Activated T-cell treated with anti-CD3 and anti-CD28 coated beads, Interleukin-2, amount 50 U/mL, for 72 hours (primary cell): ENCODE measurements around the gene PVALEF. TPM values are rescaled to one million over a fixed set of nuclear protein-coding genes. Genes with fewer than 3 reads are reported as not detected.

Experiments used
- ATAC-seq, 2 donors: fragments of 150-1000 bp; cut with Tn5 transposase; replicated peaks in 1 of 2; 2 replicates each; pipeline ENCODE4 v1.10.0; 2021; ENCODE audit warnings: moderate library complexity in 2 of 2, mild to moderate bottlenecking in 1 of 2
- DNase-seq, 2 donors: peaks; one replicate each; pipeline ENCODE4 v3.0.0; 2021 to 2022; ENCODE audit warnings: mixed read lengths in 1 of 2
- H3K27ac Mint-ChIP-seq: one replicate; pipeline ENCODE4 v1.8.0; 2022; ENCODE audit warnings: mild to moderate bottlenecking, moderate library complexity, mixed read lengths
- H3K27me3 Mint-ChIP-seq: one replicate; pipeline ENCODE4 v1.8.0; 2022; ENCODE audit warnings: low read depth, mixed read lengths
- H3K36me3 Mint-ChIP-seq, 2 donors: one replicate each; pipeline ENCODE4 v1.8.0; 2022; ENCODE audit warnings: mixed read lengths in 2 of 2, mild to moderate bottlenecking in 1 of 2; ENCODE audit not compliant: insufficient read depth in 2 of 2
- H3K4me1 Mint-ChIP-seq: one replicate; pipeline ENCODE4 v1.8.0; 2022; ENCODE audit warnings: low read depth, mixed read lengths
- H3K4me3 Mint-ChIP-seq, 2 donors: one replicate each; pipeline ENCODE4 v1.8.0; 2022; ENCODE audit warnings: mild to moderate bottlenecking in 2 of 2, mixed read lengths in 2 of 2, moderate library complexity in 2 of 2
- H3K9me3 Mint-ChIP-seq, 2 donors: one replicate each; pipeline ENCODE4 v1.8.0; 2022; ENCODE audit warnings: mixed read lengths in 2 of 2
- total RNA-seq, 2 donors: library from RNA; stranded (reverse); gene quantifications; one replicate each; pipeline ENCODE4 v1.2.3, GENCODE V29; 2022

The PVALEF gene
- total RNA-seq, 2 donors from 2014 or later = not detected

DNA sequence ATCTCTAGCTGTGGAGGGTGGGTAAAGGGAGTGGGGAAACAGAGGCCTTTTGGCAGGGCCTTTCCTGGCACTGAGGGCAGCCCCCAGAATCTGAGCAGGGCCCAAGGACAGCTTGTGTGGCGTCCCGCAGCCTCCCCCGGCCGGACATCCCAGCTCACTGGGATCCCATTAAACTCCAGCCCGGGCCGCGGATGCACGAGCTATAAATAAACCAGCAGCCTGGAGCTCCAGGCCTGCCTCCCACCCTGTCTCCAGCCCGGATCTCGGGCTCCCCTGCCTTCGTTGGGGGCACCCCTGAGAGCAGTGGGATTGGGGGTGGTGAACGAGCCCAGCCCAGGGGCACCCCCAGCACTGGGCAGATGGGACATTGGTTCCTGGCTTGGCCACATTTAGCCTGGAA, 14.6 kb downstream of the PVALEF start:
- H3K27me3 Mint-ChIP-seq = no peaks in the 10 kb centered on the region
- no peak overlapping the region for H3K27ac Mint-ChIP-seq
- no peaks in the 10 kb centered on the region for H3K4me1 Mint-ChIP-seq
- no peak overlapping the region for H3K4me3 Mint-ChIP-seq
- ATAC-seq (no peak), DNase-seq (no peak)
- H3K9me3 Mint-ChIP-seq = peaks cover 0 to 3% of the 10 kb centered on the region in 2 donors
- no peaks in the 10 kb centered on the region for H3K36me3 Mint-ChIP-seq

DNA sequence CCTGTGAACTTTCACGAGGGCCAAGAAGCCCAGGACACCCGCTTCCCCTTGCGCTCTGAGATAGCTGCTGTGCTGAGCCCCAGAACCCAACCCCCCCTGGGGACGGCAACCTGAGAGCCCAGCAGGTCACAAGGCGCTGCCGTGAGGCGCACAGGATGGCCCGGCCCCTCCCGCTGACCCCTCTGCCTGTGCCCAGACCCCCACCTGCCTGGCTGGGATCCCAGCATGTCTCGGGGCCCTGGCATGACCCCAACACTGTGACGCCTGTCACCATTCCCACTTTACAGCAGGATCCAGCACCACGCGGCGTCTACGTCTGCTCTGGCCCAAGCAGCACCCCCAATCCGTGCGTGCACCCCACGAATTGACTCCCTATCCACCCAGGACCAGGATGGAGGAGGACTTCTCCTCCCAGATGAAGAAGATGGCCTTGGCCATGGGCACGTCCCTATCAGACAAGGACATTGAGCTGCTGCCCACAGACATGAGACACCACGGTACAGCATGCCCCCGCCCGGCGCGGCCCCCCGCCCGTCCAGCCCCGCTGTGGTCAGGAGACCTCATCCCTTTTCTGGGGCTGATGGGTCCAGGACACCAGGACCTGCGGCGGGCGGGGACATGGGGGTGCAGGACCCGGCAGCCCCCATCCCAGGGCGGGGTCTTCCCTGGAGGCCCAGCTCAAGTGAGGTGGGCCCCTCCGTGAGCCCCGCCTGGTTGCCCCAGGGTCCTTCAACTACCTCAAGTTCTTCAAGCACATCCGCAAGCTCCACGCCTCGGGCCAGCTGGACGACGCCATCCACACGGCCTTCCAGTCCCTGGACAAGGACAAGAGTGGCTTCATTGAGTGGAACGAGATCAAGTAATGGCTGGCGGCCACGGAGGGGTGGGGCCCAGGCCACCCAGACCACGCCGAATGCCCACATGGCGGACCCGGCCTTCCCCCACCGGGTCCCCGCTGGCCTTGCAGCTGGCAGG, 15.8 kb downstream of the PVALEF start:
- Mint-ChIP-seq H3K4me1 (no peaks in the 10 kb centered on the region), H3K27me3 (no peaks in the 10 kb centered on the region), H3K4me3 (no peak overlapping the region), H3K27ac (no peak overlapping the region), H3K9me3 (no peaks in the 10 kb centered on the region), H3K36me3 (no peaks in the 10 kb centered on the region)
- ATAC-seq (no peak), DNase-seq (no peak)

DNA sequence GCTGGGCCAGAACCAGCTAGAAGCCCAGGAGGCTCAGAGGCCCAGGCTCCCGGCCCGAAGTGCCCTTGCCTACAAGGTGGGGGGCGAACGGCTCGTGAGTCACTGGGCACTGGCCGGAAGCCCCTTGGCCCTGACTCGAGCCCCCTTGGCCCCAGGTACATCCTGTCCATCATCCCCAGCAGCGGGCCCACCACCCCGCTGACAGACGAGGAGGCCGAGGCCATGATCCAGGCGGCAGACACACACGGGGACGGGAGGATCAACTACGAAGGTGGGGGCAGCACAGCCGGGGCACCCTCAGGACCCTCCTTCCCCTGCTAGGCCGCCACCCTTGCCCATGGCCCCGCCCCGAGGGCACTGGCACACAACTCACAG, 16.5 kb downstream of the PVALEF start:
- no peak for DNase-seq
- Mint-ChIP-seq H3K27me3 (no peaks in the 10 kb centered on the region), H3K27ac (no peak overlapping the region), H3K4me1 (no peaks in the 10 kb centered on the region), H3K9me3 (no peaks in the 10 kb centered on the region), H3K4me3 (no peak overlapping the region), H3K36me3 (no peaks in the 10 kb centered on the region)
- no peak for ATAC-seq

DNA sequence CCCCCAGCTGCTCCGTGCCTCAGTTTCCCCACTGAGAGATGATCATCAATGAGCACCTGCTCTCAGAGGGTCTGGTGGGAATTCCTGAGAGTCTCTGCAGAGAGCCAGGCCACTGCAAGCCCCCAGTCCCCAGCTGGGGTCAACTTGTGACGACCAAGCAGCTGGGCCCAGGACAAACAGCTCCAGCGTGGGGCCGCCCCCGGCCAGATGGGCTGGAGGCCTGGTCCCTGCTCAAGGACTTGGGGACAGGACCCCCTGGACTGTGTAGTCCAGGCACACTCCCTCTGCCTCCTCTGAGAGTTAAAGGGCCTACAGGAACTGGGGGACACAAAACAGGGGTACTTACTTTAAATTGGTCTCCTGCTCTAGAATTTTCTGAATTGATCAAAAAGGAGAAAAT, 17.3 kb downstream of the PVALEF start:
- Mint-ChIP-seq H3K4me1 (no peaks in the 10 kb centered on the region), H3K9me3 (no peaks in the 10 kb centered on the region), H3K4me3 (no peak overlapping the region), H3K27ac (no peak overlapping the region), H3K27me3 (no peaks in the 10 kb centered on the region), H3K36me3 (no peaks in the 10 kb centered on the region)
- DNase-seq (no peak), ATAC-seq (no peak)

DNA sequence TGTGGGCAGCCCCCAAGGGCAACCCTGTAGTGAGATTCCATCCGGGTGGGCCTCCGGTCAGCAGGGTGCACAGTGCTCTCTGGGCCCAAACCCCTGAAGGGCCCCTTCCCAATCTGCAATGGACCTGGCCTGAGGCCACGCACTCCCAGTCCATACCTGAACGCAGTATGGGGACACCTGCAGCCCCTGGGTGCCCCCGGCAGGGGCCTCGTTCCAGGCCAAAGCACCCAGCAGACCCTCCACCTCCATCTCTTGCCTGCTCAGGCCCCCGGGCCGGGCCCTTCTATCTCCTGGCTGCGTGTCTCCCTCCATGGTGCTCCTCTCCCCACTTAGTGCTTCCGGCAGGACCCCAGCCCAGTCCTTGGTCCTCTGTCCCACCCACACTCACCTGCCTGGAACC, 18.0 kb downstream of the PVALEF start:
- Mint-ChIP-seq H3K9me3 (no peaks in the 10 kb centered on the region), H3K4me1 (no peaks in the 10 kb centered on the region), H3K4me3 (no peak overlapping the region), H3K27ac (no peak overlapping the region), H3K27me3 (no peaks in the 10 kb centered on the region), H3K36me3 (no peaks in the 10 kb centered on the region)
- ATAC-seq (no peak), DNase-seq (no peak)

DNA sequence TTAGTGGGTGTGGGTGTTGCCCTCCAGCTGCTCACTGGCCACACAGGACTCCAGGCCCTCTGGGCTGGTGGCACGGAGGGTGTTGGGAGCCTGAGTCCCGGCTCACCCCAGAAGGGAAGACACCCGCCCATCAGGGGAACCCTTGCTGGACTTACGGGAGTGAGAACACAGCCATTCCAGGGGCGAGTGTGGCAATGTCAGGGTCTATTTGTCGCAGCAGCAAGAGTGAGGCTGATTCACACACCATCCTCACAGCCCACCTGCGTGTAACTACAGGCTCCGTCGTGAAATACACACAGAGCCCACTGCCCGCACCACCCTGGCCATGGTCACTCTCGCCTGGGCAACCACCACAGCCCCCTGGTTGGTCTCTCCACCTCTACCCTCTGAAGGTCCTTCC, 18.5 kb downstream of the PVALEF start:
- Mint-ChIP-seq H3K27ac (no peak overlapping the region), H3K4me1 (no peaks in the 10 kb centered on the region), H3K36me3 (no peaks in the 10 kb centered on the region), H3K27me3 (no peaks in the 10 kb centered on the region), H3K4me3 (no peak overlapping the region), H3K9me3 (no peaks in the 10 kb centered on the region)
- DNase-seq = no peak
- no peak for ATAC-seq

DNA sequence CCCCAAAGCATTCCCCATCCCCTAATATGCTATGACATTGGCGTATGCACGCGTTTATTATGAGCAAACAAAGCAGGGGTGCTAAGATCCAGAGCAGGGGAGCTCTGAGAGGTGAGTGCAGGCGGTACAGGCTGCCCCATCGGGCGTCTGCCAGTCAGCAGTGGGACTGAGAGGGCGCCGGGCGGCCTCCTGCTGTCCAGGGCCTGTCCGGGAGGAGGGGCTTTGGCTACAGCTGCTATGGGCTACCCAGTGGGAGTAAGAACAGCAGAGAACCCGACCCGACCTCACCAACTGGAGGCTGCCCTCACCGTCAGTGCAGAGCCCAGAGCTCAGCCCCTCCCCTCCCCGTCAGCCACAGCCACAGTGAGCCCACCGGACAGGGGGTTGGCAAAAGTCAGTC, 19.2 kb downstream of the PVALEF start:
- DNase-seq = no peak

DNA sequence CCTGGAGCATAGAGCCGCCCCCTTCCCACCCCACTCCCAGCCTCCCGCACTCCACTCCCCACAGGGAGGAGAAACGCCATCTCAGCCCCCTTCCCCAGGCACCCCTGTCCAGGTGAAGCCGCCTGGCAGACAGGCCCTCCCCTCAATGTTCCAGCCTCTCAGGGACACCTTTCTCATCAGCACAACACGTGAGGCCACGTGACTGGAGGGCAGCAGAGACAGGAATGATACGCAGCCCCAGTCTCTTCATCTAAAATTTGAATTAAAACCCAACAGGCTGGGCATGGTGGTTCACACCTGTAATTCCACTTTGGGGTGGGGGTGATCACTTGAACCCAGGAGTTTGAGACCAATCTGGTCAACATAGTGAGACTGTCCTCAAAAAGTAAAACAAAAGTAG, 20.9 kb downstream of the PVALEF start:
- DNase-seq = no peak
- H3K4me3 Mint-ChIP-seq = no peak overlapping the region
- H3K9me3 Mint-ChIP-seq = no peaks in the 10 kb centered on the region
- no peaks in the 10 kb centered on the region for H3K27me3 Mint-ChIP-seq
- no peaks in the 10 kb centered on the region for H3K36me3 Mint-ChIP-seq
- no peak for ATAC-seq
- H3K4me1 Mint-ChIP-seq = no peaks in the 10 kb centered on the region
- no peak overlapping the region for H3K27ac Mint-ChIP-seq

More for the DNA sequence above, 19.2 kb downstream of the PVALEF start:
- Mint-ChIP-seq H3K27ac (no peak overlapping the region), H3K9me3 (no peaks in the 10 kb centered on the region), H3K36me3 (no peaks in the 10 kb centered on the region), H3K4me3 (no peak overlapping the region), H3K4me1 (no peaks in the 10 kb centered on the region), H3K27me3 (no peaks in the 10 kb centered on the region)
- ATAC-seq = no peak

DNA sequence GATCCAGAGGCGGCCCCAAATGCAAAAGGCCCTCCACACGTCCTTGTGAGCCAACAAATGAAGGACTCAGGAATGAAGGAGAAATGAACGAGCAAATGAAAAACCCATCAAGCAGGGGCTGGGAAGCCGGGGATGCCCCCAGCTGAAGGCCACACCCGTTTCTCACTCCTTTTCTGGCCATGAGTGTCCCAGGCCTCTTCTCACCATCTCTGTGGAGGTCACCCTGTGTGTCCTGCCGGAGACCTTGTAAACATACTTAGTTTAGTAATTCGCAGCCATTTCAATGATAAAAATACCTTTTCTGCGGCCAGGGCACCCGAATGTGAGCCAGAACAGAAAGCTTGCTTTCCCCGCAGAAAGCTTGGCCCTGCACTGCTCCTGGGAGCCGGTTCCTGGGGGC, 21.8 kb downstream of the PVALEF start:
- DNase-seq (no peak), ATAC-seq (no peak)
- Mint-ChIP-seq H3K36me3 (no peaks in the 10 kb centered on the region), H3K9me3 (no peaks in the 10 kb centered on the region), H3K27ac (no peak overlapping the region), H3K4me1 (no peaks in the 10 kb centered on the region), H3K27me3 (no peaks in the 10 kb centered on the region), H3K4me3 (no peak overlapping the region)

DNA sequence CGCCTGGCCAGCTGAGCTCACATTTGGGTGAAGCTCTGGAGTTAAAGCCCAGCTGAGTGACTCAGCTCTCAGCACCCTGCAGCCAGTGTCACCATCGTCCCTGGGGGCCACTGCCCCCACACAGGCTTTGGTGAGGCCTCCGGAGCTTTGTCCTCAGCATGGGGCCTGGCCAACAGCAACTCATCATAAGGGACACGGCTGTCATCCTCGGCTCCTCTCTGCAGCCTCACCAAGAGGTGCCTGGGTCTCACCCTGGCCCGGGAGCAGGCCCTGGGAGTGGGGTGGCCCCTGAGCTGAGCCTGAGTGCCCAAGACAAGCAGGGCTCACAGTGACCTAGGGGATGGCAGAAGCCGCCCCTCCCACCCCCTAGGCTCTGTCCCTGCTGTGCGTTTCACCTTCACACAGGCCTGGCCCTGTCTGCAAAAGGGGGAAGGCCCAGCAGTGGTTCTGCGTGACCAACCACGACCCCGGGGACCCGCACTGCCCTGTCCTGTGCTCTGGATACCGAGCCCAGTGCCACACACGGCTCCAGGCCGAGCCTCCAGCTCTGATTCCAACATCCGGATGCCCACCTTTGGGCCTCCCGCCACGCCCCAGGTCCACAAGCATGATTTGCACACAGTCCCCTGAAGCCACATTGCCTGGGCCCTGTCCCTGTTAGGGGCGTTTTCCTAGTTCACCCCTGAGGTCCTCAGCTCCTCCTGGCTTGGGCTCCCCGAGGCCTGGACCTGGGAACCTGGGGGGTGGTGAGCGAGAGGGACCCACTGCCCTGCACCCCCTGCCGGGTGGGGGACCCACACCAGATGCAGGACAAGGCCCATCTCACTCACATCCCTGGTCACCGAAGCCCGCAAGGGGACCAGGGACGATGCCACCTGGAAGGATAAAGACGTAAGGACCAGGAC, 22.5 kb downstream of the PVALEF start:
- ATAC-seq (no peak), DNase-seq (no peak)
- Mint-ChIP-seq H3K9me3 (no peaks in the 10 kb centered on the region), H3K4me1 (no peaks in the 10 kb centered on the region), H3K4me3 (no peak overlapping the region), H3K27ac (no peak overlapping the region), H3K36me3 (no peaks in the 10 kb centered on the region), H3K27me3 (no peaks in the 10 kb centered on the region)

DNA sequence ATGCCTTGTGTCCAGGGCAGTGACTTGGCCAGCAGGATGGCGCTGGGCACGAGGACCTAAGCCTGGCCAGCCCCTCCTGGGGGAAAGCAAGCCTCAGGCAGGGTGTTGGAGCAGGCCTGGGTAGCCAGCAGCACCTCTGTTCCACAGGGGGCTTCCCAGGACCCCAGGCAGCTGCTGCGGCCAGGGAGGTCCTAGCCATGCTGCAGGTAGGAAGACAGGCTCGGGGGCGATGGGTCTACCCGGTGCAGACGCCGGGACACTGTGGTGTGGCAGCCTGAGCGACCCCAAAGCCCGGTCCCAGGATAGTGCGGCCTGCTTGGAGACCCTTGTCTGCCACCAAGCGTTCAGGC, 23.2 kb downstream of the PVALEF start:
- no peaks in the 10 kb centered on the region for H3K36me3 Mint-ChIP-seq
- H3K27ac Mint-ChIP-seq = no peak overlapping the region
- H3K9me3 Mint-ChIP-seq = no peaks in the 10 kb centered on the region
- ATAC-seq (no peak), DNase-seq (no peak)
- no peaks in the 10 kb centered on the region for H3K4me1 Mint-ChIP-seq
- no peak overlapping the region for H3K4me3 Mint-ChIP-seq
- H3K27me3 Mint-ChIP-seq = no peaks in the 10 kb centered on the region

DNA sequence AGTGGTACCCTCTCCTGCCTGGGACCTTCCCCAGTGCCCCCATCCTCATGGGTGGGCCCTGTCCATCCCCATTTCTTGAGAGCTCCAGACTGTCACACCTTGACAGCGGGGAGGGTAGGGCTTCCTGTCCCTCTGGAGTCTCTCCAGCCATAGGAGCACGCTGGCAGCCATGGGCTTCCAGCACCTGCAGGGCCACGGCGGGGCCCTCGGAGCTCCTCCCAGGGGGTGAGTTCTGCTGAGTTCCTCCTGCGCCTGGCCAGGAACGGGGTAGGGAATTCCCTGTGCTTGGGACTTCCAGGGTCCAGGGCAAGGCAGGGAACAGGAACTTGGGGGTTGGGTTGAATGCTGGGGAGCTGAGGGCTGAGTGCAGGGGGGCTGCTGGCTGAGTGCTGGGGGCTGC, 23.7 kb downstream of the PVALEF start:
- Mint-ChIP-seq H3K27me3 (no peaks in the 10 kb centered on the region), H3K4me1 (no peaks in the 10 kb centered on the region), H3K9me3 (no peaks in the 10 kb centered on the region), H3K27ac (no peak overlapping the region), H3K36me3 (no peaks in the 10 kb centered on the region), H3K4me3 (no peak overlapping the region)
- DNase-seq (no peak), ATAC-seq (no peak)

DNA sequence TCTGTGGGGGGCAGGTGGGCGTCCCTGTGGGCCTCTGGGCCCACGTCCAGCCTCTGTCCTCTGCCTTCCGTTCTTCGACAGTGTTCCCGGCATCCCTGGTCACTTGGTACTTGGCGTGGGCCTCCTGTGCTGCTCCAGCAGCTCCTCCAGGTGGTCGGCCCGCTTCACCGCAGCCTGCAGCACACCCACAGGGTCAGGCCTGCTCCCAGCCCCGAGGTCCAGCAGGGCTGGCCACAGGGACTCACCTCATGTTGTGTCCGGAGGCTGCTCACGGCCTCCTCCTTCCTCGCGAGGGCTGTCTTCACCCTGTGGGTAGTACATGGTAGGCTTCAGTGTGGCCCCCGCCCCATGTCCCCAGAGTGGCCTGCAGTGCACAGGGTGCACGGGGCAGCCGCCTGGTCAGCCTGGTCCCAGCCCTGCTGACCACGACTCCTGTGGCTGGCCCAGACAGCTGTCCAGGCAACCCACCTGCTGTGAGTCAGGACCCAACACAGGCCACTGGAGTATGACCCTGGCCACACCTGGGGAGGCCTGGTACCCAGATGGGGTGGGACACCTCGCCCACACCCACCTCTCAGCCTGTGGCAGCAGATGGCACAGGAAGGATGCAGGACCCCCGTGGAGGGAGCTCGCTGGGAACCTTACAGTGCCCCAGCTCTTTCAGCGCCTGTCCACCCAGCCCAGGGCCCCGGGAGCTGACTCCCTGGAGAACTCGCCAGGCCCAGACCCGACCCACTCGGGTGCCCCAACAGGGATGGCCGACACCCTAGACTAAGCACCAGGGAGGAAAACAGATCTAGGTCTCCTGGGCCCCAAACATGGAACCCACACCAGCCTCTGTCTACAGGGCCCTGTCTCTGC, 24.6 kb downstream of the PVALEF start:
- peak in 1 of 2 donors; percentile 17 for ATAC-seq
- no peaks in the 10 kb centered on the region for H3K9me3 Mint-ChIP-seq
- no peak overlapping the region for H3K4me3 Mint-ChIP-seq
- no peaks in the 10 kb centered on the region for H3K4me1 Mint-ChIP-seq
- no peak for DNase-seq
- H3K27ac Mint-ChIP-seq = no peak overlapping the region
- no peaks in the 10 kb centered on the region for H3K36me3 Mint-ChIP-seq
- no peaks in the 10 kb centered on the region for H3K27me3 Mint-ChIP-seq
